ENCODE data around the gene HSPA1A.

The HSPA1A gene

GRCh38 chr6:31815025-31815838 is at the start of gene HSPA1A, which contains the start of gene HSPA1L:
HSPA1A (plus strand) TSS chr6:31815543; CDS start chr6:31815757, 214 bp downstream.
HSPA1L (minus strand) TSS chr6:31815283; CDS start chr6:31811972, 3,311 bp downstream.
- H3K4me3 ChIP-seq (ENCODE audit: low read depth in 1 of 2, low read length in 1 of 2): peak within 1 kb of the TSS; percentile 84 to 94
- peaks cover 52 to 55% of the 10 kb centered on the region in 2 experiments for H3K4me1 ChIP-seq (ENCODE audit: control insufficient read depth in 1 of 2, insufficient read depth in 1 of 2, low read depth in 1 of 2, low read length in 1 of 2)
- H3K36me3 ChIP-seq: peaks cover 16% of the 10 kb centered on the region
- H3K27ac ChIP-seq: peak within 1 kb of the TSS; percentile 90
- H3K27me3 ChIP-seq: no peaks in the 10 kb centered on the region
- H3K9me3 ChIP-seq: no peaks in the 10 kb centered on the region
- TF ChIP-seq CTCF (IDR thresholded peaks at IDR 0.05): peak; percentile 9

DNA sequence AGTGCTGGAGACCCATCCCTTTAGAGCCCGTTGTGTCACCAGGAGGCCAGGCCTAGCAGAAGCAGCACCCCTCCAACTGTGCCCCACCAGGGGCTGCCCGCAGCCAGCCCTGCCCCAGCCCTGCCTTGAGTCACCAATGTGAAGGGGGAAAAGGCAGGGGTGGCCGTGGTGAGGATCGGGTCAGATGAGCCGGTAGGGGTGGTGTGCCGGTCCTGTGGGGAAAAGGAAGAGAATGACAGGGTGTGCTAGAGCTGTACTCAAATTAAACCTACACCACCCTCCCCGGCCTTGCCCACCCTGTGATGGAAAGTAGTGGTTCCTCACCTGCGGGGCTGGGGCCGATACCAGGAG is 49.8 kb upstream of the HSPA1A start:
- no peak overlapping the region for H3K27ac ChIP-seq
- no peaks in the 10 kb centered on the region for H3K27me3 ChIP-seq
- H3K9me3 ChIP-seq: no peaks in the 10 kb centered on the region
- H3K36me3 ChIP-seq: peaks cover 13% of the 10 kb centered on the region
- H3K4me1 ChIP-seq (ENCODE audit: control insufficient read depth in 1 of 2, insufficient read depth in 1 of 2, low read depth in 1 of 2, low read length in 1 of 2): peaks cover 26 to 27% of the 10 kb centered on the region in 2 experiments
- H3K4me3 ChIP-seq (ENCODE audit: low read depth in 1 of 2, low read length in 1 of 2): no peak overlapping the region
- TF ChIP-seq CTCF (IDR thresholded peaks at IDR 0.05): no peak

DNA sequence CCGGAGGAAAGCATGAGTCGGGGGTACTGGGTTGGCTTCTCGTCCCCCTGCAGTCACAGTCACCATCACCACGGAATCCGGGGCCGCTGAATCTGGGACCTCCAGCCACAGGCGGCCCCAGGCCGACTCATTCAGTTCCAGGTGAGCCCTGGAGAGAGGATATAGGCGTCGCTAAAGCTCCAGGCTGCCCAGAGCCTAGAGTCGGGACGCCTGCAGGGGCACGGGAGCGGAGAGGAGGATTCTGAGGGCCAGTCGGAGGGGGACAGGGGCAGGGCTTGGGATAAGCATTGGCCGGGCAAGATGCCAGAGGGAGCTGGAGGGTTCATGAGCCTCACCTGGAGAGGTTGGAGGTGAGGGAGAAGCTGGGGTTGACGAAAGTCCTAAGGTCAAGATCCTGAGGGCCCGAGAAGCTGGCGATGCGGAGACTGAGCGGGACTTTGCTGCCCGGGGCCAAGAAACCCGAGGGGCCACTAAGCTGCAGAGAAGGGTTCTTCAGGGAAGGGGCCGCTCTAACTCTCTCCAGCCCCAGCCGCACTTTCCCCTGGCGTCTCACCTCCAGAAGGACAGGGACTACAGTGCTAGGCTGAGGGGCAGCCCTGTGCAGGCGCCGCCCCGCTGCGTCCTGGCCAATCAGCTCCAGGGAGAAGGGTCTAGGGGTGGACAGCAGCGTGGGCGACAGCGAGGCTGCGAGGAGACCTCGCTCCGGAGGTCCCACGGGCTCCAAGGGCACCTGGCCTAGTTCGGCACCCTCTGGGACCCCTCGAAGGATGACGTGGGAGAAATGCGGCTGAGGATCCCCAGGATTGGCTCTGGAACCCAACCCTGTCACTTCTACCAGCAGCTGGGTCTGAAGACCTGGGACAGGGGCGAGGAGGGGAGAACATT is 49.2 kb upstream of the HSPA1A start:
- no peak for TF ChIP-seq CTCF (IDR thresholded peaks at IDR 0.05)
- peaks cover 26 to 27% of the 10 kb centered on the region in 2 experiments for H3K4me1 ChIP-seq (ENCODE audit: control insufficient read depth in 1 of 2, insufficient read depth in 1 of 2, low read depth in 1 of 2, low read length in 1 of 2)
- H3K27me3 ChIP-seq: no peaks in the 10 kb centered on the region
- H3K36me3 ChIP-seq: peaks cover 8% of the 10 kb centered on the region
- H3K9me3 ChIP-seq: no peaks in the 10 kb centered on the region
- H3K27ac ChIP-seq: no peak overlapping the region
- H3K4me3 ChIP-seq (ENCODE audit: low read depth in 1 of 2, low read length in 1 of 2): no peak overlapping the region

- H3K27ac ChIP-seq: peak overlapping the region; percentile 26
- no peaks in the 10 kb centered on the region for H3K9me3 ChIP-seq
- no peak for TF ChIP-seq CTCF (IDR thresholded peaks at IDR 0.05)
- no peak overlapping the region for H3K4me3 ChIP-seq (ENCODE audit: low read depth in 1 of 2, low read length in 1 of 2)
- H3K36me3 ChIP-seq: no peaks in the 10 kb centered on the region
- H3K4me1 ChIP-seq (ENCODE audit: control insufficient read depth in 1 of 2, insufficient read depth in 1 of 2, low read depth in 1 of 2, low read length in 1 of 2): peaks cover 26 to 27% of the 10 kb centered on the region in 2 experiments
- H3K27me3 ChIP-seq: no peaks in the 10 kb centered on the region
Measured at GRCh38 chr6:31767096-31767645, 48.2 kb upstream of the HSPA1A start.

Data from neutrophil (primary cell).